Liver (tissue), 3 donors: ENCODE measurements around the gene PCDH9.

Source experiments
- ATF3 ChIP-seq: IDR thresholded peaks from 2 replicates; pipeline ENCODE4 v1.6.1; 2016; ENCODE audit warnings: antibody characterized with exemption
- CTCF ChIP-seq: fragments of 150-350 bp; IDR thresholded peaks from 2 replicates; pipeline ENCODE4 v1.5.1; 2017; ENCODE audit warnings: improper control_type of control experiment, low read depth, low read length; ENCODE audit not compliant: missing input control
- EGR1 ChIP-seq, 2 donors: IDR thresholded peaks; 2 replicates each; pipeline ENCODE4 v1.6.1; 2016 to 2018; ENCODE audit warnings: antibody characterized with exemption in 2 of 2, low read depth in 2 of 2
- FOXA2 ChIP-seq: IDR thresholded peaks from 2 replicates; pipeline ENCODE4 v1.6.1; 2016; ENCODE audit warnings: antibody characterized with exemption
- GABPA ChIP-seq, 2 donors: IDR thresholded peaks in 1 of 2; conservative IDR thresholded peaks in 1 of 2; 2 replicates each; pipeline ENCODE4 v1.6.1; 2016; ENCODE audit warnings: antibody characterized with exemption in 2 of 2, mild to moderate bottlenecking in 1 of 2, moderate library complexity in 1 of 2
- MAX ChIP-seq: IDR thresholded peaks from 2 replicates; pipeline ENCODE4 v1.6.1; 2016; ENCODE audit warnings: antibody characterized with exemption
- RAD21 ChIP-seq, 2 donors: IDR thresholded peaks; 2 replicates each; pipeline ENCODE4 v1.6.1; 2016; ENCODE audit warnings: antibody characterized with exemption in 2 of 2, mild to moderate bottlenecking in 2 of 2
- REST ChIP-seq: IDR thresholded peaks from 2 replicates; pipeline ENCODE4 v1.6.1; 2016; ENCODE audit warnings: antibody characterized with exemption, mild to moderate bottlenecking
- SP1 ChIP-seq: IDR thresholded peaks from 2 replicates; pipeline ENCODE4 v1.6.1; 2018; ENCODE audit warnings: antibody characterized with exemption, mild to moderate bottlenecking
- TAF1 ChIP-seq: conservative IDR thresholded peaks from 2 replicates; pipeline ENCODE4 v1.6.1; 2016; ENCODE audit warnings: antibody characterized with exemption, mild to moderate bottlenecking
- YY1 ChIP-seq: IDR thresholded peaks from 2 replicates; pipeline ENCODE4 v1.6.1; 2016; ENCODE audit warnings: antibody characterized with exemption, mild to moderate bottlenecking
- ZBTB33 ChIP-seq: IDR thresholded peaks from 2 replicates; pipeline ENCODE4 v1.6.1; 2016; ENCODE audit warnings: antibody characterized with exemption
- donor health status: healthy.
- donor health status: healthy.

- TF ChIP-seq CTCF (no peak), RAD21 (IDR thresholded peaks at IDR 0.05) (no peak), TAF1 (no peak), REST (no peak), FOXA2 (no peak), ZBTB33 (no peak), YY1 (no peak), GABPA (IDR thresholded peaks at IDR 0.05 in 1 of 2, conservative IDR thresholded peaks at IDR 0.05 in 1 of 2) (no peak), EGR1 (IDR thresholded peaks at IDR 0.05; ENCODE audit: low read depth in 2 of 2) (no peak), ATF3 (no peak), SP1 (no peak), MAX (no peak)
Measured at GRCh38 chr13:66996503-66996902, 233.6 kb downstream of the PCDH9 start.
